Activated T-cell treated with anti-CD3 and anti-CD28 coated beads for 4 hours (primary cell): ENCODE results near the gene IL20RB.

Source experiments
- DNase-seq: peaks from one replicate; pipeline ENCODE4 v3.0.0-alpha.2; 2020

Gene IL20RB

GRCh38 chr3:136957751-136958288, at the start of gene IL20RB:
Gene IL20RB, plus strand, starts transcription at chr3:136957983. Its CDS starts 131 bp downstream, at chr3:136958114.
- DNase-seq = no peak

- DNase-seq = no peak
Measured at GRCh38 chr3:136908297-136908696, 49.5 kb upstream of the IL20RB start.

GRCh38 chr3:136909187-136909586, 48.6 kb upstream of the IL20RB start:
- DNase-seq = no peak

GRCh38 chr3:136910697-136911096, 47.1 kb upstream of the IL20RB start:
- no peak for DNase-seq

- DNase-seq = no peak
Measured at GRCh38 chr3:136913168-136913567, 44.6 kb upstream of the IL20RB start.

- no peak for DNase-seq
Measured at GRCh38 chr3:136914739-136915138, 43.0 kb upstream of the IL20RB start.

- DNase-seq = no peak
Measured at GRCh38 chr3:136916223-136916622, 41.6 kb upstream of the IL20RB start.

- no peak for DNase-seq
Measured at GRCh38 chr3:136919799-136920580, 37.8 kb upstream of the IL20RB start.

GRCh38 chr3:136920904-136921611, 36.7 kb upstream of the IL20RB start:
- no peak for DNase-seq

- no peak for DNase-seq
Measured at GRCh38 chr3:136925425-136926190, 32.2 kb upstream of the IL20RB start.

GRCh38 chr3:136928240-136928639, 29.5 kb upstream of the IL20RB start:
- no peak for DNase-seq

- no peak for DNase-seq
Measured at GRCh38 chr3:136929977-136930670, 27.7 kb upstream of the IL20RB start.

GRCh38 chr3:136931606-136932005, 26.2 kb upstream of the IL20RB start:
- DNase-seq = no peak

GRCh38 chr3:136932523-136932922, 25.3 kb upstream of the IL20RB start:
- no peak for DNase-seq

- no peak for DNase-seq
Measured at GRCh38 chr3:136932978-136933772, 24.6 kb upstream of the IL20RB start.

GRCh38 chr3:136937175-136937574, 20.6 kb upstream of the IL20RB start:
- DNase-seq = no peak

GRCh38 chr3:136937851-136938250, 19.9 kb upstream of the IL20RB start:
- DNase-seq = no peak

- DNase-seq = no peak
Measured at GRCh38 chr3:136938334-136938733, 19.4 kb upstream of the IL20RB start.

- no peak for DNase-seq
Measured at GRCh38 chr3:136939489-136939888, 18.3 kb upstream of the IL20RB start.

GRCh38 chr3:136942803-136943202, 15.0 kb upstream of the IL20RB start:
- DNase-seq = no peak

GRCh38 chr3:136943436-136943835, 14.3 kb upstream of the IL20RB start:
- DNase-seq = no peak

- DNase-seq = no peak
Measured at GRCh38 chr3:136946978-136947377, 10.8 kb upstream of the IL20RB start.
